ENCODE data around the gene DIS3L.

DNA sequence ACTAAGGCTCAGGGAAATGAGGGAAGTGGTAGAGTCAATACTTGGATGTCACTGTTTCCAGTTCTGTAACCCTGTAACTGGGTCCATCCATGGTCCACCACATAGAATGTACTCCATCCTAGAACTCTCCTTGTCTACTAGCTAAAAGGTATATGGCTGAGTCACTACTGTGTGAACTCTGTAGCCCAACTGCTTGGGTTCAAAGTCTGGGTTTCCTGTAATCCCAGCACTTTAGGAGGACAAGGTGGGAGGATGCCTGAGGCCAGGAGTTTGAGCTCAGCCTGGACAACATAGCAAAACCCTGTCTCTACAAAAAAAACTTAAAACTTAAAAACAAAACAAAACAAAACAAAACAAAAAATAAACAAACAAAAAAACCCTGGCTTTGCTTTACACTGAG lies 5.3 kb upstream of the DIS3L start:
- TF ChIP-seq, protein P1, sequence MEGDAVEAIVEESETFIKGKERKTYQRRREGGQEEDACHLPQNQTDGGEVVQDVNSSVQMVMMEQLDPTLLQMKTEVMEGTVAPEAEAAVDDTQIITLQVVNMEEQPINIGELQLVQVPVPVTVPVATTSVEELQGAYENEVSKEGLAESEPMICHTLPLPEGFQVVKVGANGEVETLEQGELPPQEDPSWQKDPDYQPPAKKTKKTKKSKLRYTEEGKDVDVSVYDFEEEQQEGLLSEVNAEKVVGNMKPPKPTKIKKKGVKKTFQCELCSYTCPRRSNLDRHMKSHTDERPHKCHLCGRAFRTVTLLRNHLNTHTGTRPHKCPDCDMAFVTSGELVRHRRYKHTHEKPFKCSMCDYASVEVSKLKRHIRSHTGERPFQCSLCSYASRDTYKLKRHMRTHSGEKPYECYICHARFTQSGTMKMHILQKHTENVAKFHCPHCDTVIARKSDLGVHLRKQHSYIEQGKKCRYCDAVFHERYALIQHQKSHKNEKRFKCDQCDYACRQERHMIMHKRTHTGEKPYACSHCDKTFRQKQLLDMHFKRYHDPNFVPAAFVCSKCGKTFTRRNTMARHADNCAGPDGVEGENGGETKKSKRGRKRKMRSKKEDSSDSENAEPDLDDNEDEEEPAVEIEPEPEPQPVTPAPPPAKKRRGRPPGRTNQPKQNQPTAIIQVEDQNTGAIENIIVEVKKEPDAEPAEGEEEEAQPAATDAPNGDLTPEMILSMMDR (IDR thresholded peaks at IDR 0.05): no peak
- TF ChIP-seq, protein P2, sequence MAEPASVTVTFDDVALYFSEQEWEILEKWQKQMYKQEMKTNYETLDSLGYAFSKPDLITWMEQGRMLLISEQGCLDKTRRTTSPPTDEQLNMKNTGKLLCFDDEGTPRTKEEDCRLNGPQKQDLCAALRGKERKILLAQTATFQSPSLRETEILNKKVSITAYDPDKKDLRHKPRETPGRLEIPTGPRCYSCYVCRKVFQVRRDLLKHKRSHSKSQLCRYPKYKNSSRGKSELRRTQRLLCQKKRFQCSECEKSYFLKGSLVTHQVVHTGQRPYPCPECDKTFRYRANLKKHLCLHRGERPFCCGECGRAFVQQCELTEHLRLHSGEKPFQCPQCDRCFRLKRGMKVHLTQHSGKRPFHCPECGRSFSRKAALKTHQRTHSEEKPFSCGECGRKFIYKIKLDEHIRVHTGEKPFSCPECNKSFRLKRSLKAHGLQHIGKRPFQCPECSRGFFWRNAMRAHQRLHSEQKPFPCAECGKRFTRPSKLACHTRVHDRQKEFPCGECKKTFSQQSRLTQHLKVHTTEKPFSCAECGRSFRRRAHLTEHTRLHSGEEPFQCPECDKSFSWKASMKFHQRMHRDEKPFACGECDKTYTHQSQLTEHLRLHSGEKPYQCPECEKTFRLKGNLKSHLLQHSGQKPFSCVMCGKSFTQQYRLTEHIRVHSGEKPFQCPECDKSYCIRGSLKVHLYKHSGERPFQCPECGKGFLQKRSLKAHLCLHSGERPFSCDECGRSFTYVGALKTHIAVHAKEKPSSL (CRISPR knock-in tag; conservative IDR thresholded peaks at IDR 0.05): no peak
- TF ChIP-seq SP1 (CRISPR knock-in tag; conservative IDR thresholded peaks at IDR 0.05): no peak
- no peak for TF ChIP-seq TCF7 (CRISPR knock-in tag; IDR thresholded peaks at IDR 0.05; ENCODE audit: low read depth)
- TF ChIP-seq, protein P3, sequence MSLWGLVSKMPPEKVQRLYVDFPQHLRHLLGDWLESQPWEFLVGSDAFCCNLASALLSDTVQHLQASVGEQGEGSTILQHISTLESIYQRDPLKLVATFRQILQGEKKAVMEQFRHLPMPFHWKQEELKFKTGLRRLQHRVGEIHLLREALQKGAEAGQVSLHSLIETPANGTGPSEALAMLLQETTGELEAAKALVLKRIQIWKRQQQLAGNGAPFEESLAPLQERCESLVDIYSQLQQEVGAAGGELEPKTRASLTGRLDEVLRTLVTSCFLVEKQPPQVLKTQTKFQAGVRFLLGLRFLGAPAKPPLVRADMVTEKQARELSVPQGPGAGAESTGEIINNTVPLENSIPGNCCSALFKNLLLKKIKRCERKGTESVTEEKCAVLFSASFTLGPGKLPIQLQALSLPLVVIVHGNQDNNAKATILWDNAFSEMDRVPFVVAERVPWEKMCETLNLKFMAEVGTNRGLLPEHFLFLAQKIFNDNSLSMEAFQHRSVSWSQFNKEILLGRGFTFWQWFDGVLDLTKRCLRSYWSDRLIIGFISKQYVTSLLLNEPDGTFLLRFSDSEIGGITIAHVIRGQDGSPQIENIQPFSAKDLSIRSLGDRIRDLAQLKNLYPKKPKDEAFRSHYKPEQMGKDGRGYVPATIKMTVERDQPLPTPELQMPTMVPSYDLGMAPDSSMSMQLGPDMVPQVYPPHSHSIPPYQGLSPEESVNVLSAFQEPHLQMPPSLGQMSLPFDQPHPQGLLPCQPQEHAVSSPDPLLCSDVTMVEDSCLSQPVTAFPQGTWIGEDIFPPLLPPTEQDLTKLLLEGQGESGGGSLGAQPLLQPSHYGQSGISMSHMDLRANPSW (CRISPR knock-in tag; conservative IDR thresholded peaks at IDR 0.05; ENCODE audit: low read depth): no peak
- no peak for TF ChIP-seq CREM (CRISPR knock-in tag; IDR thresholded peaks at IDR 0.05)
- TF ChIP-seq ZNF532 (CRISPR knock-in tag; IDR thresholded peaks at IDR 0.05; ENCODE audit: borderline replicate concordance): no peak
